Stimulated activated CD8-positive, alpha-beta memory T cell treated with anti-CD3 and anti-CD28 coated beads, Interleukin-4, amount 100 ng/mL, for 24 hours (primary cell): ENCODE data around the gene ABCG5.

ENCODE experiments used
- DNase-seq: peaks from one replicate; pipeline ENCODE4 v3.0.0-alpha.2; 2020; ENCODE audit warnings: low read depth

Gene ABCG5

DNA sequence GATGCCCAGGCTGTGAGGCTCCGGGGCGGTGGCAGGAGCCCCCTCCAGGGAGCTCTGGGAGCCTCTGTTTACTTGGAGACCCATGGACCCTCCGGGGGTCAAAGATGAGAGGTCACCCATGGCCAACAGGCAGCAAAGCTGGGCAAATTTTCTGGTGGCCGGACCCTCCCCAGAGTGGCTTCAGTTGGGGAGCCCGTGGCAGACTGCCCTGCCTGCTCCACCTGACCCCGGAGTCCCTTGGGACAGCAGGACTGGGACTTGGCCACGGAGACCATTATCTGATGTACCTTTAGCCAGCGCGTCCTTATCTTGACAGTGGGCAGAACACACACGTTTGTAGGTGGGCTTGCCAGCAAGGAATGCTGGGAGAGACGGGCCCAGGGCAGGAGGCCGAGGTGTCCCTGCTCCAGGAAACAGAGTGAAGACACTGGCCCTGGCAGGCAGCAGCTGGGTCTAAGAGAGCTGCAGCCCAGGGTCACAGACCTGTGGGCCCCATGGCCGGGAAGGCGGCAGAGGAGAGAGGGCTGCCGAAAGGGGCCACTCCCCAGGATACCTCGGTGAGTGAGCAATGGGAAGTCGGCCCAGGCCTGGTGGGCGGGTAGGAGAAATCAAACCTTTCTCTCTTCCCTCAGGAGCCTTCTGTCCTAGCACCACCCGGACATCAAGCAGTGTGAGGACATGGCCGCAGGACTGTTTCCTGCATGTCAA lies at the start of gene ABCG5, which contains the start of gene ABCG8:
ABCG5 (minus strand) TSS at position 280 of the 708 bp plus-strand sequence; CDS start at position 120, 160 bp downstream.
ABCG8 (plus strand) TSS at position 412 of the 708 bp plus-strand sequence; CDS start at position 495, 83 bp downstream.
- no peak for DNase-seq

DNA sequence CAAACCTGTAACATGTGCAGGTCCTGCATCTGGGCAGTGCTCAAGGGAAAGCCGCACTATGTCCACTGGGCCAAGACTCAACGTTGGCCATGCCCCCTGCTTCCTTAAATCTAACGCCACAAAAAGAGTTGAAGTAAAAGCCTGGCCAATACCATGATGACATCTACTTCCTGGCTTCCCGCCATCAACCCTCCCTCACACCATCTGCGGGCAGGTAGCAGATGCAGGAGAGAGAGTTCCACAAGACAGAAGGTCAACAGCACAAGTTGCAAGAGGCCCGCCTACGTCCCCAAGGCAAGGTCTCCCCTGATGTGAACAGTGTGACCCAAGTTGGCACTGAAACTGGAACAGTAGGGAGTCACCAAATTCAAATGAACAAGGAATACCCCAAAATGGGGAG lies 48.5 kb upstream of the ABCG5 start:
- DNase-seq: no peak

DNA sequence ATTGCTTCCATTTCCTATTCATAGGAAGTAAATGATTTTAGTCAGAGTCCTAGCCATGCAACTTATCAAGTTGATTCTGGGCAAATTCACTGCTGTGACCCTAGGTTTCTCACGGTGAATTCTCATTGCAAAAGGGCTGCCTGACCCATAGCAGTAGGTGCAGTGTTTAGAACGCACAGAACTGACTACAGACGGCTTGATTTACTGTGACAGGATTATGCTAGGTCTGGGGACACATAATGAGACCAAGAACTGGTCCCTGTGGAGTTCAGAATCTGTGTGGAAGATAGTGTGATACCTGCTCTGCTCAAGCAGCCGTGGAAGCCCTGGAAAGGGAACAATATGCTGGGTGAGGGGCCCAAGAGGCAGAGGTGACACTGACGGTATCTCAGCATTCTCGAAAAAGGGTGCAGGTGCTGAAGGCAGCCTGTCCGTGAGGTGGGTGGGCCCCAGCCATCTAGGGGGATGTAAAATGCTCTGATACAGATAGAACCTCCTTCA lies 46.5 kb upstream of the ABCG5 start:
- no peak for DNase-seq

DNA sequence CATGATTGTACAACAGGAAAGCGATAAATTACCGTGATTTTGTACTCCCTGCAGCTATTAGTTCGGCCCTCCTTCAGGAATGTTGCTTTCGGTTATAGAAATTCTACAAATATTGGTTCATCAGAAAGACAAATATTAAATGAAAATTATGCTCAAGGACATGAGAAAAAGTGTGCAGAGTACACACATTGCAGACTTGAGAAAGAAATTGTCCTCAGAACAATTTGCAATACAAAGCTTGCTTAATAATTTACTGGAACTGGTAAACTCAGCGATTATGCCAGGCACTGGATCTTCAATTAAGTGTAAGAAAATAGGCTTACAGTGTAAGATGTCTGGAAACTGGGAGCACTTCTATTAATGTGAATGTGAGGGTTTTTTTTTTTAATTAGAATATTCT lies 46.0 kb upstream of the ABCG5 start:
- DNase-seq: no peak

DNA sequence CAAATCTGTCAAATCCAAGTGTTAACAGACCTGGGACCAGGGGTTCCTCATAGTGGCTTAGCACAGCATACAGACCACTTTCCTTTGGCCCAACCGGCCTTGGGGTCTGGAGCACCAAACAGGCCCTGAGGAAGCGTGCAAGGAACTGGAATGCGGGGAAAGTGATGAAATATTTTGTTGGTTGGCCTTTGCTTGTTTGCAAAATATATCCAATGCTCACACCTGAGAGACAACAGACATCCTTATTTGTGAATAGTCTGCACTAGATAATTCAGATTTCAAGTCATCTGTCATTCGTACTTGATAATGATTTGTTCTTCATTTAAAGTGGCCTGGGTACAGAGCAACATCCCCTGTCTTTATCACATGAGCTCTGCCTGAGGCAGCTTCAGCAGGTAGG lies 43.7 kb upstream of the ABCG5 start:
- DNase-seq: no peak

DNA sequence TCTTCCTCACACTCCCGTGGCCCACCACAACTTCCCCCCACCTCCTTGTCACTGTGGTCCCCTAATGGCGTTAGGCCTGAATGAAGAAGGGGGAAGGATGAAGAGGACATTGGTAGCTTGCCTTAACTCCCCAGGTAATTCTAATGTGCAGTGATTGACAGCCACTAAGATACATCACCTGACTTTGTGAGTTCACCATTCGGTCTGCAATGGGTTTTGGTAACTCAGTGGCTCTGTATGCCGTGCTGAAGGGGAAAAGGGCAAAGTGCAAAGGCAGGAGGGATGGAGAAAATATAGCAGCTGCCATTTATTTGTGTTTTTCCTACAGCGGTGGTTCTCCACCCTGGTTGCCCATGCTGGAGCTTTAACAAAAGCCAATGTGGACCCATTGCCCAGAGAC lies 42.3 kb upstream of the ABCG5 start:
- no peak for DNase-seq

DNA sequence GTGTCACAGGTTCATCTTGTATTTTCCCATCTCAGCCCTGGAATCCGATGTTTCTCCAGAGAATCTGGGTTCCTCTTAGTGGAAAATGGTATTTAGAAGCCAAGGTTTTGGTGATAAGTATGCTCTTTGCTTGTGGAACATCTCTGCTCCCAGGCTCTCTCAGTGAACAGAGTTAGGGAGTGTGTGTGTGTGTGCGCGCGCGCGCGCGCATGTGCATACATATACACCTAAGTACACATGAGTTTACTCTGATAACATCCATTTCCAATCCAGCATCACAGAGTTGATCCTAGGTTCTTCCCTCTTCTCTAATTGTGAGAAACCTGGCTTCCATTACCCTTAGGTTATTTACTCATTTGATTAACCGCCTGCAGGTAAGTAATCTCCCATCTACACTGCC lies 41.8 kb upstream of the ABCG5 start:
- no peak for DNase-seq

DNA sequence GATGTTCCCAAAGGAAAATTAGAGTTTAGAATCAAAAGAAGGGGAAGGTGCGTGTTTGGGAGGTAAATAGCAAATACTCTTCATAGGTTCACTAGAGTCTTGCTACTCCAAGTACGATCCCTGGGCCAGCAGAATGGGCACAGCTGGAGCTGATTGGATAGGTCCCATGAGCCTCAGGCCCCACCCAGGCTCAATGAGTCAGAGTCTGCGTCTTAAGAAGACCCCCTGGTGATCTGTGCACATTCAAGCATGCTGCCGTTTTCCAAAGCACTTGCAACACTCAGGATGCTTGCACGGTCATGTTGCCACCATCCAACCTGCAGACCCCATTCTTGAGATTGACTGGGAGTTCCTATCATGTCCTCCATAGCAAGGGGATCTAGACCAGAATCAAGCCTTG lies 40.6 kb upstream of the ABCG5 start:
- DNase-seq: no peak

DNA sequence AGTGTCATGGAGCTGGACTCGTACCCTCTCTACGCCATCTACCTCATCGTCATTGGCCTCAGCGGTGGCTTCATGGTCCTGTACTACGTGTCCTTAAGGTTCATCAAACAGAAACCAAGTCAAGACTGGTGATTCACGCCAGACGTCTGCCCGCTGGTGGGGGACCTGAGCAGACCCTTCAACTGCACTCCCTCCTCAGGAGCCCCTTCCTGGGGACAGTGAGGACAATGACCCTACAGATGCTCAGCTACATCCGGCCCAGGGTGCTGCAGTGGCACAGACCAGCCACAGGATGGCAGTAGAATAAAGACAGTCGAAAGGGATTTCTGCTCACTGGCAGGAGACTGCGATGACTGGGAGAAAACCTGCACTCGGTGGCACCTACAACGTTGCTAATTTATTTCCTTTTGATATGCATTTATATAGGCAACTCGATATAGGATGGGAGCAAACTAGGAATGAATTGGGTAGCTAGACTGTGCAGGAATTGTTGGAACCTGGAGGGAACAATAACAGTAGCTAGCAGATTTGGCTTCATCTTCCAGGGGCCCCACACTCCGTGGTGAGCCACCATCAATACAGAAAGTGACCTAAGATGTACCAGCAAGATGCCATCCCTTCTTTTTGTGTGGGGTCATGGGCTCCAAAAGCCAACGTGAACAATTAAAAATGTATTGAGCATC lies 39.3 kb upstream of the ABCG5 start:
- peak; percentile 45 for DNase-seq

DNA sequence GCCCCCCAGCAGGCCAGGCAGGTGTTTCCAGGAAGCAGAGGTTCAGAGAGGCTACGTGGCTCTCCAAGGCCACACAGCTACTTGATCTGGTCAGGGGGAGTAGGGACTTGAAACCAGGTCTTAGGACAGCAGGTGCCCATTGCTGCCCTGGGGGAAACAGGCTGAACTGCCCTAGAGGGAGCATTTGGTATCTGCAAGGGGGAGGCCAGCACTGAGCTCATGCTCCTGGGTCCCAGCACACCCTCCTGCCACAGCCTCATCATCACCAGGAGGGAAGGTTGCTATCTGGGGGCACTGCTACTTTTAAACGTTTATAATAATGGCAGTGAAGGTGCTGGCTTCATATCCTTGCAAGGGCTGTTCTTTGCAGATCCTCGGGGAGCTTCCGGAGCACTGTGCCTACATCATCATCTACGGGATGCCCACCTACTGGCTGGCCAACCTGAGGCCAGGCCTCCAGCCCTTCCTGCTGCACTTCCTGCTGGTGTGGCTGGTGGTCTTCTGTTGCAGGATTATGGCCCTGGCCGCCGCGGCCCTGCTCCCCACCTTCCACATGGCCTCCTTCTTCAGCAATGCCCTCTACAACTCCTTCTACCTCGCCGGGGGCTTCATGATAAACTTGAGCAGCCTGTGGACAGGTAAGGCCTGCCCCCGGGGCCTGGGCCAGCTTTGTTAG lies 36.3 kb upstream of the ABCG5 start:
- no peak for DNase-seq

DNA sequence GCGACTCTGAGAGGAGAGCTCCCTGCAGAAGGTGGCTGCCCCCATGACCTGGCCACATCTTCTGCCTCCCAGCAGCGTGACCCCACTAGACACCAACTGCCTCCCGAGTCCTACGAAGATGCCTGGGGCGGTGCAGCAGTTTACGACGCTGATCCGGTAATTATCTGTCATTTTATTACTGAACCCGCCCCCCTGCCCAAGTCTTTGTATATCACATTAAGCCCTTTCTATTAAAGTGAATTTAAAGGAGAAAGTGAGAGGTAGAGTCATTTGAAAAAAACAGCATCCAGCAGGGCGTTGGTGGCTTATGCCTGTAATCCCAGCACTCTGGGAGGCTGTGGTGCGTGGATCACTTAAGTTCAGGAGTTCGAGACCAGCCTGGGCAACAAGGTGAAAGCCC lies 33.5 kb upstream of the ABCG5 start:
- DNase-seq: no peak

DNA sequence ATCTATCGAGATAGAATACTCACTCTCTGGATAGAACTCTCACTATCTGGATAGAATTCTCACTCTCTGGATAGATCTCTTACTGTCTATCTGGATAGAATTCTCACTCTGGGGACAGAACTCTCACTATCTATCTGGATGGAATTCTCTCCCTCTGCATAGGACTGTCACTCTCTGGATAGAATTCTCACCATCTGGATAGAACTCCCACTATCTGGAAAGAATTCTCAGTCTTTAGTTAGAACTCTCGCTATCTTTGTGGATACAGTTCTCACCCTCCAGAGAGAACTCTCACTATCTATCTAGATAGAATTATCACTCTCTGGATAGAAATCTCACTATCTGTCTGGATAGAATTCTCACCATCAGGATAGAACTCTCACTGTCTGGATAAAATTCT lies 16.7 kb upstream of the ABCG5 start:
- DNase-seq: no peak

DNA sequence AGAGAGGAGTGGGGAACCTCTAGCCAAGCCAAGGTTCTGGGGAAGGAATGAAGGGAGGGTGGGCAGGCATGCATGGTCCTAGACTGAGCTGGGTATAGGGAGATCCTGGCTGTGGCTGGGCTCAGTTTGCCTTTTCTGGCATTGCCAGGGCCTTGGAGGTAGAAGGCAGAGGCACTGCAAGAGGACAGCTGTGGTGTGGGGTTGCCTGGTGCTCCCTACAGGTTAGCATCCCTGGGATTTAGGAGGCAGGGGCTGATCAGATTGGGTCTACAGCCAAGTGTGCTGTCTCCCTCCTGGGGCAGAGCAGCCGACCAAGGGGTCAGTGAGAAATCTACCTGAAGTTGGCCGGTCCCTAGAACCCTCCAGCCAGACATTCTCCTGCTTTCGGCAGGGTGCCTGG lies 16.0 kb upstream of the ABCG5 start:
- DNase-seq: no peak

DNA sequence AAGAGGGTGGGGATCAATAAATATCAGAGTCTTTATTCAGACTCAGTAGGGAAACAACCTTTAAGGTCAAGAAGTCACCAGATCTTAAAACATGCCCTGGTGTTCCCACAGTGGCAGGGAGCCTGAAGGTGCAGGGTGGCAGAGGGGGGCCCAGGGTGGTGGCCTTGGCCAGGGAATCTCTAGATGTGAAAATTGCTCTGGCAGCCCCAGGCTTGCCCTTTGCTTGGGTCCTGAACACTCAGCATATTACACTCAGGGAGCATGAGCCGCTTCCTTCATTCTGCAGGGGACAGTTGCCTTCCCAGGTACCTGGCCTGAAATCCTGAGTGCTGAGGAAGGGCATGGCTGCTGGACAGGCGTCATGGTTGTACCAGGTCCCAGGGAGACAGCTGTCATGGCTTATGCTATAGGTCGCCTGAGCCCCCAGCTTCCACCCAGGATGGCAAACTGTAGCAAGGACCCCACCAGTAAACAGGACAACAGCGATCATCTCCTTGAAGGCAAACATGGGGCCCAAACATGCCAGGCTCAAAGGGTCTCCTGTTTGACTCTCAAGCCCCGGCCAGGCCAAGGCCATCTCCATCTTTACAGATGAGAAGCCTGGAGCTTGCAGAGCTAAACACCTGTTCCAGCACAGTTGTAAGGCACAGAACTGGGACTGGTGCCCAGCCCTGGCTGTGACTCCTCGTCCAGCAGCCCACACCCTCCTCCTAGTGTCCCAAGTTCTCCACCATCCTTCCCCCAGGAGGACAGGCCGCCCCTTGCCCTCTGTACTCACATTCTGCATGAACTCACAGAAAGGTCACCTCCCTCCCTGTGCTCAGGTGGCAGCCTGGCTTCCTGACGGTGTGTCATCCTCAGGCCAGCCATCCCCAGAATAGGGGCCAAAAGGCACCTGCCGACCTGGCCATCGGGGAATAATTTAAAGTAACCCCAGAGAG lies 14.8 kb upstream of the ABCG5 start:
- no peak for DNase-seq

DNA sequence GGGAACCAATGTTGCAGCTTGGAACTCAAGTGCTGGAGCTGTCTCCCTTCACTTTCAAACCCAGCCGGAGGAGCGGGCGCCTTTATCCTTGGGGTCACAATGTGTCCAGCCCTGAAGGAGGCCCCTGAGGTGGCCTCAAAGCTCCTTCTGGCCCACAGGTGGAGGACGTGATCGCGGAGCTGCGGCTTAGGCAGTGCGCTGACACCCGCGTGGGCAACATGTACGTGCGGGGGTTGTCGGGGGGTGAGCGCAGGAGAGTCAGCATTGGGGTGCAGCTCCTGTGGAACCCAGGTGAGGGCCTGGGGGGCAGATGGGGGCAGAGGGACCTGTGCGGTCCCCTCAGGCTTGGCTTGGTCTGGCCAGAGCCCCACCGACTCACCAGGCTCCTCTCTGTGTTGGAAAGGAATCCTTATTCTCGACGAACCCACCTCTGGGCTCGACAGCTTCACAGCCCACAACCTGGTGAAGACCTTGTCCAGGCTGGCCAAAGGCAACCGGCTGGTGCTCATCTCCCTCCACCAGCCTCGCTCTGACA lies 13.6 kb upstream of the ABCG5 start:
- DNase-seq: no peak

DNA sequence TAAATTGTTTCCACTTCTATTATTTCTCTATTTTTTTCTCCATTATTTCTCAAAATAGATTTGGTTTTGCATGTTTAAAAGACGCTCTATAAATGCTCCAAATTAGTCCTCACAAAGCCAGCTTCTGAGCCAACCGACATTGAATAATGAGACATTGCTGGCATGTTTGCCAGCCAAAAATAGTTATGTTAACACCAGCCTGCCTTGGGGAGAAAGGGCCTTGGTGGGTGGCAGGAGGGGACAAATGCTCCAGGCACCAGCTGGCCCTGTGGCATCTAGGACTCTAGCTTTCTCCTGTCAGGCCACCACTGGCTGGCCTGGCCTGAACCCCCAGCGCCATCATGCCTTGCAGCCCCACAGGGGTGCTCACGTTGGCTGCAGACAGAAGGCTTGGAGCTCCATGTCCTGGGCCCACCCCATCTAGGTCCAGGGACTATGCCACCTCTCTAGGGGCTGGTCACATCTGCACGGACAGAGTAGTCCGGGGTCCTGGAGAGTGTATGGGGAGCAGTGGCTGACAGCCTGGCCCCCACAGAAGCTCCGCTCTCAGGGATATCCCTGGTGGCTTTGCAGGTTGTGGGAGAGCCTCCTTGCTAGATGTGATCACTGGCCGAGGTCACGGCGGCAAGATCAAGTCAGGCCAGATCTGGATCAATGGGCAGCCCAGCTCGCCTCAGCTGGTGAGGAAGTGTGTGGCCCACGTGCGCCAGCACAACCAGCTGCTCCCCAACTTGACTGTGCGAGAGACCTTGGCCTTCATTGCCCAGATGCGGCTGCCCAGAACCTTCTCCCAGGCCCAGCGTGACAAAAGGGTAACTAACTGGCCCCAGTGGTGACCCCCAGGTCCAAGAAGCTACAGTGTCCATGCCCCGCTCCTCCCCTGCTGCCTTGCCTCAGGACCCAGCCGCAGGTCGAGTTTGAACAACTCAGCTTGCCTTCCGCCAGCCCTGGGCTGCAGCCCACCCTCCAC lies 12.7 kb upstream of the ABCG5 start:
- no peak for DNase-seq

DNA sequence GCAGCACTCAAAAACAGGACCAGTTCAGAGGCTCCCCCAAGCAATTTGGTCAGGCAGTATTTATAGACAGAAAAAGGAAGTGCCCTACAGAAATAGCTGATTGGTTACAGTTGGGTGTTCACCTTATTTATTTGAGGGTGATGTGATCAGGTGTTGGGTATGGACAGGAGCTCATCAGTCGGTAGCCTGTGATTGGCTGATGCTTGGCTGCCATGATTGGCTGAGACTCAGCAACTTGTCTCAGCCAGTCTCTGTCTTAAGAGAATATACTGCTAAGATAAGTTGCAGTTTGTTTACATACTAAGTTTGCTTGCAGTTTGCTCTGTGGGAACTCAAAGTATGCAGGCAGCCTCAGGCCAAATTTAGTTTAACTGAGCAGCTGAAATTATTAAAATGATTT lies 9.6 kb upstream of the ABCG5 start:
- DNase-seq: no peak

DNA sequence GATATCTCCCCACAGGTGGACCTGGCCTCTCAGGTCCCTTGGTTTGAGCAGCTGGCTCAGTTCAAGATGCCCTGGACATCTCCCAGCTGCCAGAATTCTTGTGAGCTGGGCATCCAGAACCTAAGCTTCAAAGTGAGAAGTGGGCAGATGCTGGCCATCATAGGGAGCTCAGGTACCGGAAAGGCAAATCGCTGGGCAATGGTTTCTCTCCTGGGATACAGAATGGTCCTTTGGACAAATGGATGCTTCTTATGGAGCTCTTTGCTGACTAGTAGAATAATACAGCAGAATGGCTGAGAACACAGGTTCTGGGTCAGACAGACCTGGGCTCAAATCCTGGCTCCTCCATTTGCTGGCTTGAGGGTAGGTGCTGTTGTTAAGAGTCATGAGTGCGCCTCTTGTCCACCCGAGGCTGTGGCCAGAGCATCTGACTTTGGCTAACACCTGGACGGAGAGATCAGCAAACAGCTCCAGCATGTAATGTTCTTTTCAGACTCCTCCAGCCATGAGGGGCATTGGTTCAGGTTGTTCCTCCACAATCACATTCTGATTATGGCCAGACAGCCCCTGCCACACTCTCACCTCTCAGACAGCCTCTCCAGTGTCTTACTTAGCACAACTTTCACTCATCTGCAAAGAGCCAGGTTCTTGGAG lies 7.6 kb upstream of the ABCG5 start:
- DNase-seq: no peak

DNA sequence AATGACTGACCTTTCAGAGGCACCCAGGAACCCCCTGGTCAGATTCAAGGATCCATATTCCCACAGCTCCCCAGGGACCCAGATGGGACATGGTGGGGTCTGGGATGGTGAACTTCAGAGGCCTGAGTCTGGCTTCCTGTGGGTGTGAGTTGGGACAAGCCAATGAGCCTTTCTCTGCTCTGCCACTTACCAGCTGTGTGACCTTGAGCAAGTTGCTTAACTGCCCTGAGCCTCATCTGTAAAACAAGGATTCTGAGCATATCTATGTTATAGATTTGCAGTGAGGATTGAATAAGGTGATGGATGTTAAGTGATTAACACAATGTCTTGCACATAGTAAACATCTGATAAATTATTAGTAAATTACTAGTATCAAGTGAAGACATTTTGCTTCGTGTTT lies 6.5 kb upstream of the ABCG5 start:
- no peak for DNase-seq

DNA sequence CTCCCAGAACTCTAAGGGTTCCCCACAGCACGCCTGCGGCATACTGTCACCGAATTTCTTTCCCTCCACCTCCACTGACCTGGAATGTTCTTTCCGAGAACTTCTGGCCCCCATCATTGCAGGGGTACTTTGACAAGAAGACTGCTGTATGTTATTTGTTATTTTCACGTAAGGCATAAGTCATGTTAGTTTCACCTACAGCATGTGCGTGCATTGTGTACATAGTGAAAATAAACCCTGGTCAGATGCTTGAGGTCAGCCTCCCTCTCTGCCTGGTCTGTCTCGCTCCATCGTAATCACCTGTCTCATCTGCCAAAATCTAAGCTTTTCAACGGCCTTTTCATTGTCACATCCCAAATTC lies 4.2 kb upstream of the ABCG5 start:
- no peak for DNase-seq
